Thyroid gland (tissue), 4 donors: ENCODE data around the gene COL25A1.

ENCODE experiments used
- CTCF ChIP-seq, 6 experiments: fragments of 200-600 bp in 3 of 6; fragments of 450-650 bp in 3 of 6; sonication (generic) in 3 of 6; IDR thresholded peaks; one replicate each; pipeline ENCODE4 v1.5.1; 2016 to 2019; ENCODE audit warnings: antibody characterized with exemption in 6 of 6, mild to moderate bottlenecking in 2 of 6, inconsistent platforms in 1 of 6, moderate library complexity in 1 of 6
- POLR2A ChIP-seq, 2 donors: fragments of 450-650 bp; IDR thresholded peaks; one replicate each; pipeline ENCODE4 v1.6.1; 2017; ENCODE audit warnings: antibody characterized with exemption in 2 of 2, mild to moderate bottlenecking in 2 of 2, moderate library complexity in 1 of 2

- TF ChIP-seq CTCF (IDR thresholded peaks at IDR 0.05) (no peak), POLR2A (IDR thresholded peaks at IDR 0.05) (no peak)
Measured at GRCh38 chr4:108926781-108927180, 375.7 kb downstream of the COL25A1 start.
